Measurements from ENCODE around the gene DLX1. TPM values are rescaled to one million over a fixed set of nuclear protein-coding genes. Genes with fewer than 3 reads are reported as not detected.

DLX1 gene
- total and polyA plus RNA-seq, 2 experiments from 2014 or later, result not detected

GRCh38 chr2:172053486-172053885 is 31.8 kb upstream of the DLX1 start:
- Mint-ChIP-seq H3K36me3 (ENCODE audit: low read depth) (no peaks in the 10 kb centered on the region), H3K4me3 (no peak overlapping the region), H3K27me3 (ENCODE audit: insufficient read depth, low read depth, poor library complexity) (no peaks in the 10 kb centered on the region), H3K27ac (no peak overlapping the region), H3K9me3 (no peaks in the 10 kb centered on the region), H3K4me1 (peaks cover 7% of the 10 kb centered on the region; the same call in 2 of the 3 replicates)
- H3K9me2 ChIP-seq (ENCODE audit: insufficient read depth), result no peaks in the 10 kb centered on the region
- H2AFZ ChIP-seq, result no peak overlapping the region
- DNase-seq (ENCODE audit: low spot score) (no peak), ATAC-seq (no peak)
- no peaks in the 10 kb centered on the region for H3F3A ChIP-seq (replicated peaks; ENCODE audit: low read depth)
- H3K27me3 ChIP-seq (ENCODE audit: insufficient read depth), result no peaks in the 10 kb centered on the region
- no peaks in the 10 kb centered on the region for H3K79me2 ChIP-seq (replicated peaks; ENCODE audit: insufficient read depth)
- TF ChIP-seq POLR2AphosphoS5 (IDR thresholded peaks at IDR 0.05; ENCODE audit: low read depth), result no peak
- no peak for TF ChIP-seq EZH2 (IDR thresholded peaks at IDR 0.05; ENCODE audit: low read depth, unreplicated experiment)
- no peak for TF ChIP-seq EZH2phosphoT487 (IDR thresholded peaks at IDR 0.05; ENCODE audit: unreplicated experiment)
- TF ChIP-seq ZNF331 (CRISPR knock-in tag; IDR thresholded peaks at IDR 0.05; ENCODE audit: low read depth), result no peak
- no peak for TF ChIP-seq CTCF (conservative IDR thresholded peaks at IDR 0.05; ENCODE audit: low read depth in 2 of 2)
- no peak for TF ChIP-seq NANOG (IDR thresholded peaks at IDR 0.05; ENCODE audit: borderline replicate concordance)
- no peak for TF ChIP-seq ZNF114 (CRISPR knock-in tag; IDR thresholded peaks at IDR 0.05)
- no peak for TF ChIP-seq ETS1 (IDR thresholded peaks at IDR 0.05)
- no peak for TF ChIP-seq STAT1 (IDR thresholded peaks at IDR 0.05; ENCODE audit: unreplicated experiment)
- no peak for TF ChIP-seq REST (IDR thresholded peaks at IDR 0.05; ENCODE audit: unreplicated experiment)
- no peak for TF ChIP-seq JUNB (IDR thresholded peaks at IDR 0.05; ENCODE audit: unreplicated experiment)
- TF ChIP-seq ZNF462 (CRISPR knock-in tag; IDR thresholded peaks at IDR 0.05), result no peak
- H3K4me1 ChIP-seq (ENCODE audit: insufficient read depth), result peaks cover 2% of the 10 kb centered on the region; the same call in 1 of the 2 replicates
- no peak overlapping the region for H3K27ac ChIP-seq (ENCODE audit: low read depth)
- H3K36me3 ChIP-seq (ENCODE audit: insufficient read depth), result no peaks in the 10 kb centered on the region
- no peak overlapping the region for H3K4me3 ChIP-seq
- H3K4me2 ChIP-seq, result no peak overlapping the region
- H4K20me1 ChIP-seq (replicated peaks; ENCODE audit: insufficient read depth), result no peaks in the 10 kb centered on the region

All from GM23338 (cell line).